NCI-H524 (cell line): Measurements from ENCODE around the gene PILRA.
A peak's percentile ranks its signal among the peaks of the same experiment; 100 is the strongest.
"Not testable (repeated sequence)": the region's sequence is repeated elsewhere in the genome, so short reads cannot be mapped to it uniquely, and the experiment has no call there.

Experiments
- DNase-seq, 2 experiments: peaks; one replicate each; lab custom pipeline; 2025; lab: John Stamatoyannopoulos, UW

The PILRA gene

GRCh38 chr7:100358027-100358856 lies 15.0 kb upstream of the PILRA start, which contains the start of gene PILRB:
PILRB (plus strand) TSS chr7:100358117; CDS start chr7:100358303, 186 bp downstream.
- DNase-seq: no peak

GRCh38 chr7:100358857-100359212 lies 14.5 kb upstream of the PILRA start:
- DNase-seq: no peak

GRCh38 chr7:100360135-100360854 lies 13.0 kb upstream of the PILRA start:
- no peak for DNase-seq

- no peak for DNase-seq
Observed at GRCh38 chr7:100363098-100363497, 10.2 kb upstream of the PILRA start.

- not testable (repeated sequence) for DNase-seq
Observed at GRCh38 chr7:100363797-100364196, 9.5 kb upstream of the PILRA start.

GRCh38 chr7:100364480-100364879 lies 8.8 kb upstream of the PILRA start:
- no peak for DNase-seq

- not testable (repeated sequence) for DNase-seq
Observed at GRCh38 chr7:100365998-100366367, 7.3 kb upstream of the PILRA start.

- no peak for DNase-seq
Observed at GRCh38 chr7:100366411-100367250, 6.7 kb upstream of the PILRA start.

GRCh38 chr7:100367251-100367620 lies 6.1 kb upstream of the PILRA start:
- no peak for DNase-seq

GRCh38 chr7:100367676-100368613 lies 5.3 kb upstream of the PILRA start:
- DNase-seq: peak in 1 of 2 experiments; percentile 53

- DNase-seq: no peak
Observed at GRCh38 chr7:100369105-100369504, 4.2 kb upstream of the PILRA start.

- no peak for DNase-seq
Observed at GRCh38 chr7:100370303-100370702, 3.0 kb upstream of the PILRA start.

GRCh38 chr7:100370746-100371145 lies 2.5 kb upstream of the PILRA start:
- DNase-seq: no peak

- no peak for DNase-seq
Observed at GRCh38 chr7:100371561-100372171, 1.6 kb upstream of the PILRA start.

- DNase-seq: no peak
Observed at GRCh38 chr7:100372256-100372655, 1.0 kb upstream of the PILRA start.

GRCh38 chr7:100372694-100373093 lies 593 bp upstream of the PILRA start:
- no peak for DNase-seq

GRCh38 chr7:100373870-100374598 lies 747 bp downstream of the PILRA start:
- DNase-seq: not testable (repeated sequence)

GRCh38 chr7:100374601-100375000 lies 1.3 kb downstream of the PILRA start:
- DNase-seq: no peak

GRCh38 chr7:100376066-100376465 lies 2.8 kb downstream of the PILRA start:
- no peak for DNase-seq

- DNase-seq: no peak
Observed at GRCh38 chr7:100378114-100378755, 4.9 kb downstream of the PILRA start.
